ENCODE measurements around the gene DUS4L. TPM values are rescaled to one million over a fixed set of nuclear protein-coding genes. Genes with fewer than 3 reads are reported as not detected.

DUS4L gene
- total and polyA plus RNA-seq, 2 of the 13 experiments (the other 11 are each of a cell fraction or from before 2014, with no cell fraction given) = 5.6 to 9.8 TPM

GRCh38 chr7:107563775-107564552 is at the start of gene DUS4L, which contains the start of gene COG5 (continued):
- TF ChIP-seq, protein P1, sequence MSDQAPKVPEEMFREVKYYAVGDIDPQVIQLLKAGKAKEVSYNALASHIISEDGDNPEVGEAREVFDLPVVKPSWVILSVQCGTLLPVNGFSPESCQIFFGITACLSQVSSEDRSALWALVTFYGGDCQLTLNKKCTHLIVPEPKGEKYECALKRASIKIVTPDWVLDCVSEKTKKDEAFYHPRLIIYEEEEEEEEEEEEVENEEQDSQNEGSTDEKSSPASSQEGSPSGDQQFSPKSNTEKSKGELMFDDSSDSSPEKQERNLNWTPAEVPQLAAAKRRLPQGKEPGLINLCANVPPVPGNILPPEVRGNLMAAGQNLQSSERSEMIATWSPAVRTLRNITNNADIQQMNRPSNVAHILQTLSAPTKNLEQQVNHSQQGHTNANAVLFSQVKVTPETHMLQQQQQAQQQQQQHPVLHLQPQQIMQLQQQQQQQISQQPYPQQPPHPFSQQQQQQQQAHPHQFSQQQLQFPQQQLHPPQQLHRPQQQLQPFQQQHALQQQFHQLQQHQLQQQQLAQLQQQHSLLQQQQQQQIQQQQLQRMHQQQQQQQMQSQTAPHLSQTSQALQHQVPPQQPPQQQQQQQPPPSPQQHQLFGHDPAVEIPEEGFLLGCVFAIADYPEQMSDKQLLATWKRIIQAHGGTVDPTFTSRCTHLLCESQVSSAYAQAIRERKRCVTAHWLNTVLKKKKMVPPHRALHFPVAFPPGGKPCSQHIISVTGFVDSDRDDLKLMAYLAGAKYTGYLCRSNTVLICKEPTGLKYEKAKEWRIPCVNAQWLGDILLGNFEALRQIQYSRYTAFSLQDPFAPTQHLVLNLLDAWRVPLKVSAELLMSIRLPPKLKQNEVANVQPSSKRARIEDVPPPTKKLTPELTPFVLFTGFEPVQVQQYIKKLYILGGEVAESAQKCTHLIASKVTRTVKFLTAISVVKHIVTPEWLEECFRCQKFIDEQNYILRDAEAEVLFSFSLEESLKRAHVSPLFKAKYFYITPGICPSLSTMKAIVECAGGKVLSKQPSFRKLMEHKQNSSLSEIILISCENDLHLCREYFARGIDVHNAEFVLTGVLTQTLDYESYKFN (CRISPR knock-in tag; conservative IDR thresholded peaks at IDR 0.05) = peak; percentile 19; the same call in 1 of the 2 replicates
- TF ChIP-seq ATF7 (IDR thresholded peaks at IDR 0.05) = peak; percentile 42; the same call in 1 of the 2 replicates
- no peak; the same call in 1 of the 2 replicates for TF ChIP-seq ATF7 (CRISPR knock-in tag; IDR thresholded peaks at IDR 0.05)
- TF ChIP-seq ZBTB1 (CRISPR knock-in tag; IDR thresholded peaks at IDR 0.05; ENCODE audit: borderline replicate concordance) = no peak
- TF ChIP-seq TCF7L2 (IDR thresholded peaks at IDR 0.05; ENCODE audit: low read depth, low read length) = no peak
- TF ChIP-seq, protein P2, sequence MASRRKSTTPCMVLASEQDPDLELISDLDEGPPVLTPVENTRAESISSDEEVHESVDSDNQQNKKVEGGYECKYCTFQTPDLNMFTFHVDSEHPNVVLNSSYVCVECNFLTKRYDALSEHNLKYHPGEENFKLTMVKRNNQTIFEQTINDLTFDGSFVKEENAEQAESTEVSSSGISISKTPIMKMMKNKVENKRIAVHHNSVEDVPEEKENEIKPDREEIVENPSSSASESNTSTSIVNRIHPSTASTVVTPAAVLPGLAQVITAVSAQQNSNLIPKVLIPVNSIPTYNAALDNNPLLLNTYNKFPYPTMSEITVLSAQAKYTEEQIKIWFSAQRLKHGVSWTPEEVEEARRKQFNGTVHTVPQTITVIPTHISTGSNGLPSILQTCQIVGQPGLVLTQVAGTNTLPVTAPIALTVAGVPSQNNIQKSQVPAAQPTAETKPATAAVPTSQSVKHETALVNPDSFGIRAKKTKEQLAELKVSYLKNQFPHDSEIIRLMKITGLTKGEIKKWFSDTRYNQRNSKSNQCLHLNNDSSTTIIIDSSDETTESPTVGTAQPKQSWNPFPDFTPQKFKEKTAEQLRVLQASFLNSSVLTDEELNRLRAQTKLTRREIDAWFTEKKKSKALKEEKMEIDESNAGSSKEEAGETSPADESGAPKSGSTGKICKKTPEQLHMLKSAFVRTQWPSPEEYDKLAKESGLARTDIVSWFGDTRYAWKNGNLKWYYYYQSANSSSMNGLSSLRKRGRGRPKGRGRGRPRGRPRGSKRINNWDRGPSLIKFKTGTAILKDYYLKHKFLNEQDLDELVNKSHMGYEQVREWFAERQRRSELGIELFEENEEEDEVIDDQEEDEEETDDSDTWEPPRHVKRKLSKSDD (CRISPR knock-in tag; IDR thresholded peaks at IDR 0.05; ENCODE audit: low read depth) = peak; percentile 64
- TF ChIP-seq MLLT10 (CRISPR knock-in tag; IDR thresholded peaks at IDR 0.05) = no peak
- TF ChIP-seq HCFC1 (IDR thresholded peaks at IDR 0.05; ENCODE audit: low read depth, low read length) = no peak; the same call in 1 of the 2 replicates
- TF ChIP-seq, protein P3, sequence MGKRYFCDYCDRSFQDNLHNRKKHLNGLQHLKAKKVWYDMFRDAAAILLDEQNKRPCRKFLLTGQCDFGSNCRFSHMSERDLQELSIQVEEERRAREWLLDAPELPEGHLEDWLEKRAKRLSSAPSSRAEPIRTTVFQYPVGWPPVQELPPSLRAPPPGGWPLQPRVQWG (CRISPR knock-in tag; IDR thresholded peaks at IDR 0.05; ENCODE audit: borderline replicate concordance, low read depth) = no peak
- TF ChIP-seq SRSF1 (optimal IDR thresholded peaks at IDR 0.05; ENCODE audit: low read depth, low read length) = peak; percentile 85
- TF ChIP-seq ATM (IDR thresholded peaks at IDR 0.05; ENCODE audit: borderline replicate concordance) = no peak
- peak; percentile 76; the same call in 1 of the 2 replicates for TF ChIP-seq HNRNPL (IDR thresholded peaks at IDR 0.05; ENCODE audit: low read depth, low read length)
- TF ChIP-seq ZNF550 (CRISPR knock-in tag; IDR thresholded peaks at IDR 0.05; ENCODE audit: borderline replicate concordance) = no peak
- no peak for TF ChIP-seq ZNF296 (CRISPR knock-in tag; conservative IDR thresholded peaks at IDR 0.05)
- no peak for TF ChIP-seq ZFP1 (CRISPR knock-in tag; IDR thresholded peaks at IDR 0.05)
- peak; percentile 37 for TF ChIP-seq PHF5A (CRISPR knock-in tag; IDR thresholded peaks at IDR 0.05; ENCODE audit: low read depth, unreplicated experiment)
- TF ChIP-seq ZNF546 (CRISPR knock-in tag; conservative IDR thresholded peaks at IDR 0.05) = no peak
- TF ChIP-seq ZNF740 (CRISPR knock-in tag; IDR thresholded peaks at IDR 0.05) = peak; percentile 19; the same call in 1 of the 2 replicates
- TF ChIP-seq FOXM1 (CRISPR knock-in tag; IDR thresholded peaks at IDR 0.05) = 0 out of 2 replicates have a peak, but pooled peaks have one; percentile 15
- TF ChIP-seq ZBTB37 (CRISPR knock-in tag; IDR thresholded peaks at IDR 0.05) = no peak
- TF ChIP-seq KLF6 (CRISPR knock-in tag; IDR thresholded peaks at IDR 0.05) = peak; percentile 71
- TF ChIP-seq ZFAT (CRISPR knock-in tag; conservative IDR thresholded peaks at IDR 0.05) = no peak
